HG03432 (cell line): Measurements from ENCODE around the gene ACOD1.
A peak's percentile ranks its signal among the peaks of the same experiment; 100 is the strongest.
"Not testable (repeated sequence)": the region's sequence is repeated elsewhere in the genome, so short reads cannot be mapped to it uniquely, and the experiment has no call there.

ENCODE experiments used
- ATAC-seq: cut with Tn5 transposase; IDR thresholded peaks from one replicate; pipeline ENCODE4 v1.9.1; 2021; ENCODE audit warnings: mild to moderate bottlenecking, moderate library complexity; ENCODE audit not compliant: unreplicated experiment

Gene ACOD1

GRCh38 chr13:76950101-76950500 is 1.8 kb downstream of the ACOD1 start:
- ATAC-seq: no peak

DNA sequence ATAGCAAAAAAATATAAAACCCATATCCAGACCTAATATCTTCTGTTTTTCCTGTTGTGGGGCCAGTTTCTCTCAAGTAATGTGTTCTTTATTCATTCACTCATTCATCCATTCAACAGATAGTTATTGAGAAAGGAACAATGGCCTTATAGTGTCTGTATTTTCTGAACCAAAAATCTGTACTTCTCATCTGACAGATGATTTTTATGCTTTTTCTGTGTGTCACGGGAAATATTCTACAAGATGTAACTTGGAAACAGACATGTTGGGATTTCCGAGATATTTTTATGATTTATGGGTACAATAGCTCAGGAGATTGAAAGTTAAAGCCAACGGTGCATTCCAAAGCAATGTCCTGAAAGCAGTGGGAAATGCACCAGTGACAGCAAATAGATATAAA is 5.7 kb downstream of the ACOD1 start:
- ATAC-seq: no peak

- no peak for ATAC-seq
Observed at GRCh38 chr13:76954538-76954937, 6.2 kb downstream of the ACOD1 start.

DNA sequence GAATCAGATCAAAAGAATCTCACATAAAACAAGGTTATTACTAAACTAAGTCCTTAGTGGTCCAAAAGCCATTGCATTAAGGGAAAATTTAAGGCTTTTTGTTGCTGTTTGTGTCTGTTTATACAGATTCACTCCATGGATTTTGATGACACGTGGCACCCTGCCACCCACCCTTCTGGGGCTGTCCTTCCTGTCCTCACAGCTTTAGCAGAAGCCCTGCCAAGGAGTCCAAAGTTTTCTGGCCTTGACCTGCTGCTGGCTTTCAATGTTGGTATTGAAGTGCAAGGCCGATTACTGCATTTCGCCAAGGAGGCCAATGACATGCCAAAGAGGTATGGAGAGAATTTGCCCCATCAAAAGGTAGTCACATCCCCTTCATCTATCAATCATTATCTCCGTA is 6.9 kb downstream of the ACOD1 start:
- no peak for ATAC-seq

- no peak for ATAC-seq
Observed at GRCh38 chr13:76955661-76956060, 7.3 kb downstream of the ACOD1 start.

DNA sequence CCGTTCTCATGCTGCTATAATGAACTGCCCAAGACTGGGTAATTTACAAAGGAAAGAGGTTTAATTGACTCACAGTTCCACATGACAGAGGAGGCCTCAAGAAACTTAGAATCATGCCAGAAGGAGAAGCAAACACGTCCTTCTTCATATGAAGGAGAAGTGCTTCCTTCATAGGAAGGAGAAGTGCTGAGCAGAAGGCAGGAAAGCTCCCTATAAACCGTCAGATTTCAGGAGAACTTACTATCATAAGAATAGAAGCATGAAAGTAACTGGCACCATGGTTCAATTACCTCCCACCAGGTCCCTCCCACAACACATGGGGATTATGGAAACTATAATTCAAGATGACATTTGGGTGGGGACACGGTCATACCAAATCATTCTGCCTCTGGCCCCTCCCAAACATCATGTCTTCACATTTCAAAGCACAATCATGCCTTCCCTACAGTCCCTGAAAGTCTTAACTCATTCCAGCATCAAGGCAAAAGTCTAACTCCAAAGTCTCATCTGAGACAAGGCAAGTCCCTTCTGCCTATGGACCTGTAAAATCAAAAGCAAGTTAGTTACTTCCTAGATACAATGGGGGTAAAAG is 10.6 kb downstream of the ACOD1 start:
- ATAC-seq: no peak

DNA sequence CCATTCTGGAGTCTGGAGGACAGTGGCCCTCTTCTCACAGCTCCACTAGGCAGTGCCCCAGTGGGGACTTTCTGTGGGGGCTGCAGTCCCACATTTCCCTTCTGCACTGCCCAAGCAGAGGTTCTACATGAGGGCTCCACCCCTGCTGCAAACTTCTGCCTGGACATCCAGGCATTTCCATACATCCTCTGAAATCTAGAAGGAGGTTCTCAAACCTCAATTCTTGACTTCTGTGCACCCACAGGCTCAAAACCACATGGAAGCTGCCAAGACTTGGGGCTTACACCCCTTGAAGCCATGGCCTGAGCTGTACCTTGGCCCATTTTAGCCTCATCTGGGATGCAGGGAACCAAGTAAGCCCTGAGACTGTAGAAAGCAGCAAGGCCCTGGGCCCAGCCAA is 11.4 kb downstream of the ACOD1 start:
- ATAC-seq: not testable (repeated sequence)

- ATAC-seq: no peak
Observed at GRCh38 chr13:76965759-76966421, 17.6 kb downstream of the ACOD1 start.

DNA sequence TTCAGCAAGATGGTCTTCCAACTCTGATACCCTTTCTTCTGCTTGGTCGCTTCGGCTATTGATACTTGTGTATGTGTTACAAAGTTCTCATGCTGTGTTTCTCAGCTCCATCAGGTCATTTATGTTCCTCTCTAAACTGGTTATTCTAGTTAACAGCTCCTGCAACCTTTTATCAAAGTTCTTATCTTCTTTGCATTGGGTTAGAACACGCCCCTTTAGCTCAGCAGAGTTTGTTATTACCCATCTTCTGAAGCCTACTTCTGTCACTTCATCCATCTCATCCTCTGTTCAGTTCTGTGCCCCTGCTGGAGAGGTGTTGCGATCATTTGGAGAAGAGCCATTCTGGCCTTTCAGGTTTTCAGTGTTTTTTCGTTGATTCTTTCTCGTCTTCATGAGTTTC is 18.7 kb downstream of the ACOD1 start:
- no peak for ATAC-seq

GRCh38 chr13:76968041-76968440 is 19.7 kb downstream of the ACOD1 start:
- ATAC-seq: no peak

GRCh38 chr13:76969488-76970365 is 21.4 kb downstream of the ACOD1 start:
- no peak for ATAC-seq

GRCh38 chr13:76971215-76971614 is 22.9 kb downstream of the ACOD1 start:
- peak; percentile 74 for ATAC-seq

DNA sequence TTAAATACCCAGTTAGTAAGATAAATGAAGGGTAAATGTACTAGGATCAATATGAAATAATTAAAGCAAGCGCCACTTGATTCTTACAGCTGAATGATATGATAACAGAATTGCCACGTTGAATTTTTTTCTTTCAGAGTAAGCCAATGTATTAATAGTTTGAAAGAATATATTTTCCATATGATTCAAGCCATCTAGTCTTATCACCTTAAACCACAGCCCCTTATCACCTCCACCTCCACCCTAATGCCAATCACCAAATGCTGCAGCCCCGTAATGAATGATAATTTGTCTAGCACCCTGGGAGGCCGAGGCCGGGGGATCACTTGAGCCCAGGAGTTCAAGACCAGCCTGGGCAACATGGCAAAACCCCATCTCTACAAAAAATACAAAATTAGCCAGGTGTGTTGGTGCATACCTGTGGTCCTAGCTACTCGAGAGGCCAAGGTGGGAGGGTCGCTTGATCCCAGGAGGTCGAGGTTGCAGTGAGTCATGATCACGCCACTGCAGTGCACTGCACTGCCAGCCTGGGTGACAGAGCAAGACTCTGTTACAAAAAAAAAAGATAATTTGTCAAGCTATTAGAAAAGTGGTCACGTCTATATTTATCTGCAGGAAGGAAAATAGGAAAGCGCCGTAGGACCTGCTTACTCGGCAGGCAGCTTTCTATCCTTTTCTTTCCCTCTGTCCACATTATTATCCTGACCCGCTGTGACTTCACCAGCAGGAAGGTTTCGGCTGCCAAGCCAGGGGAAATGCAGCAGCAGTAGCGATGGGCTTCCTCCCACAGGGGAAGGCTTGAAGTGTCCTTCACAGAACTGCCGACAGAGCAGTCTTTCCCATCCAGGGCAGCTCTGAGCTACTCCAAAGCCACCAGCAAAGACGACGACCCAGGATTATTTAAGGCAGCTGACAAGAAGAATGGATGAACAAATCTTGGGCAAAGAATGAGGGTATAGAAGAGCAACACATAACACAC is 23.8 kb downstream of the ACOD1 start:
- no peak for ATAC-seq

DNA sequence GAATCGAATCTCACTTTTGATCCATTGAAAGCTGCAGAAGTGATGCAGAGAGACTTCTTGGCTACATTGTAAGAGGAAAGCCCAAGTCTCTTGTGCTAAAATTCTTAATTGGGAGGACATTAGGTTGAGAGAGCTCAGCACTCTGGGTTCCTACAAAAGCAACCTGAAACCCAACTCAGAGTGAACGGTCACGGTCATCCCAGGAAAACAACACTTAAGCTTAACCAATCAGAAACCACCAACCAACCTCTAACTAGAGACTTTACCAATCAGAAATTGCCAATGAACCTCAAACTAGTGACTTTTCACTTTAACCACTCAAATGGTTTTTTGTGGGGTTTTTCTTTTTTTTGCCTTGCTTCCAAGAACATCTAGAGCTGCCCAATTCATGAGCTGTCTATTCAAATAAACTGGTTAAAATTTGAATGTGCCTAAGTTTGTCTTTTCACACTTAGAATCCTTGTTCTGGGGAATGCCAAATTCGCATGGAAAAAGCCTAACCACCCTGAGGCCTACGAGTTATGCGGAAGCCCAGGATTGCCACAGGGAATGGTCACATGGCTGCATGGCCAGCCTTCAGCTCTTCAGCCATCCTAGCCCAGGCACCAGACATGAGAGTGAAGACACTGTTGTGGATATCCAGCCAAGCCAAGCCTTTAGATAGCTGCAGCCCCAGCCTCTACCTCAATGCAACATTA is 25.8 kb downstream of the ACOD1 start:
- ATAC-seq: no peak

DNA sequence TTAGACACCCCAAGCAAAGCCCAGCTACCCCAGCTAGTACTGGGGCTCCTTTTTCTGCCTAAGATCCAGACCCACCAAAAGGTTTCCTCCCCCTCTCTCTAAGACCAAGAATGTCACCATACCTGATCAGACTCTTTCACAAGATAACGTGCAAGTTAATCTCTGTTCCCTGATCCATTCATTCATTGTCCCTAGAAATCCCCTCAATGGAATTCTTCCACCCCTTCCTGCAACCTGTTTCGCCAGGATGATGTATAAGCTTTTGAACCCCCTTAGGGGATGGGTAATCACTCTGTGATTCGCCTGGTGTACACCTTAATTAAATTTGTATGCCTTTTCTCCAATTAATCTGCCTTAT is 26.3 kb downstream of the ACOD1 start:
- no peak for ATAC-seq

DNA sequence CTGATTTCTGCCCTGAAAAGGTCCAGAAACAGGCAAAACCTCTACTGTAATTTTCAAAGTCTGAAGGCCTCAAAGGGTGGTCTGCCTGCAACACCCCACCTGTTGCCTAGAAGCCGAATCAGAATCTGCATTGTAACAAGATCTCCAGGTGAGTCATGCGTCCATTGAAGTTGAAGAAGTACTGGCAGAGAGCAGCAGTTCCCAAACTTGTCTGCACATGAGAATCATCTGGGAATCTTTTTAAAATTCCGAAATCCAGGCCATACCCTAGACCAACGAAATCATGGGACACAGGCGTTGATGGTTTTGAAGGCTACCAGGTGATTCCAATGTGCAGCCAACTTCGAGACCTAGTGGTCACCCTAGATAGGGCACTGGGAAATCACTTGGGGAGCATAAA is 27.6 kb downstream of the ACOD1 start:
- ATAC-seq: no peak

- ATAC-seq: no peak
Observed at GRCh38 chr13:76976490-76976889, 28.2 kb downstream of the ACOD1 start.

DNA sequence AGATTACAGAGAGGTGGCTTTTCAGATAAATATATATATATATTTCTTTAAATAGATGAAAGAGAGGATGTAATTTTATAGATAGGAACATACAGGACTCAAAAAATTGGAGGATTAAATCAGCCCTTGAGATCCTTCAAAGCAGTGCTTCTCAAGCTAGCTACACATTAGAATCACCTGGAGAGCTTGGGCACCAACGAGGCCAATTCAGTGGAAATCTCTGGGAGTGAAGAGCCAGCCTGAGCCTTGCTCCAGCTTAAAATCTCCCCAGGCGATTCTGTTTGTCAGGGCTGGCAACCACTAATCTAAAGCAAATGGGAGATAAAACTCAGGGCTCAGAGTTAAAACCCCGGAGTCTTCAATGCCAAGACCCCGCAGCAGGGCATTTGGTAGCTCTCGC is 28.6 kb downstream of the ACOD1 start:
- no peak for ATAC-seq

GRCh38 chr13:76980075-76980718 is 31.9 kb downstream of the ACOD1 start:
- peak; percentile 100 for ATAC-seq

- ATAC-seq: no peak
Observed at GRCh38 chr13:76982061-76982460, 33.8 kb downstream of the ACOD1 start.
